Heart left ventricle (tissue), 16 donors: Measurements from ENCODE around the gene DCHS2. TPM values are rescaled to one million over a fixed set of nuclear protein-coding genes. Genes with fewer than 3 reads are reported as not detected.

Experiments used
- ATAC-seq, 4 donors: fragments of 200-7000 bp; cut with Tn5 transposase; one replicate each; pipeline ENCODE4 v1.9.1; 2020 to 2022; ENCODE audit warnings: moderate library complexity in 4 of 4, mild to moderate bottlenecking in 3 of 4, moderate number of reproducible peaks in 1 of 4
- DNase-seq, 5 donors: peaks; one replicate each; pipeline ENCODE4 v3.0.0-alpha.2; 2020
- H3K27ac ChIP-seq, 12 donors: fragments of 200-600 bp; sonication (generic) in 4 of 12; one replicate each; pipeline versions ENCODE4 v1.5.0 to v1.8.0; 2016 to 2022; ENCODE audit warnings: mild to moderate bottlenecking in 2 of 12
- H3K27me3 ChIP-seq, 9 donors: fragments of 200-600 bp; sonication (generic) in 2 of 9; one replicate each; pipeline versions ENCODE4 v1.5.1 to v1.8.0; 2016 to 2022; ENCODE audit warnings: mild to moderate bottlenecking in 3 of 9
- H3K36me3 ChIP-seq, 9 donors: fragments of 200-600 bp; sonication (generic) in 2 of 9; one replicate each; pipeline versions ENCODE4 v1.5.0 to v1.8.0; 2018 to 2022; ENCODE audit warnings: mild to moderate bottlenecking in 2 of 9
- H3K4me1 ChIP-seq, 12 donors: fragments of 200-600 bp; sonication (generic) in 4 of 12; one replicate each; pipeline versions ENCODE4 v1.5.0 to v1.8.0; 2016 to 2022; ENCODE audit warnings: mild to moderate bottlenecking in 3 of 12
- H3K4me3 ChIP-seq, 12 donors: fragments of 200-600 bp; sonication (generic) in 4 of 12; one replicate each; pipeline versions ENCODE4 v1.5.0 to v1.8.0; 2017 to 2022; ENCODE audit warnings: mild to moderate bottlenecking in 9 of 12, moderate library complexity in 4 of 12
- H3K9me3 ChIP-seq, 12 donors: fragments of 200-600 bp; sonication (generic) in 4 of 12; one replicate each; pipeline versions ENCODE4 v1.5.0 to v1.8.0; 2016 to 2022; ENCODE audit warnings: mild to moderate bottlenecking in 1 of 12
- POLR2A ChIP-seq, 2 donors: fragments of 450-650 bp; IDR thresholded peaks; one replicate each; pipeline ENCODE4 v1.6.1; 2017; ENCODE audit warnings: antibody characterized with exemption in 2 of 2, mild to moderate bottlenecking in 2 of 2, moderate library complexity in 2 of 2
- WGBS, 4 donors: extraction: QIAGEN DNeasy Blood & Tissue Kit in 2 of 4; methylation state at CpG; one replicate each; pipeline versions ENCODE4 v1.1.5 to v1.1.7; 2013 to 2018; 5-methylcytosine and 5-hydroxymethylcytosine counted together
- intact Hi-C, 10 donors: fragments of 100-400 bp; cut with DNase I; formaldehyde crosslinking; loops; one replicate each; pipeline versions ENCODE4 v1.11.1 to v1.14.2; 2022
- polyA plus RNA-seq, 2 donors: library from polyadenylated mRNA; stranded (reverse); fragments of 200-250 nt; gene quantifications; one replicate each; pipeline ENCODE4 v1.2.3, GENCODE V29; 2013
- total RNA-seq, 9 donors: library from RNA; depleted of rRNA in 2 of 9; stranded (reverse); fragments of >200 nt in 2 of 9; fragmentation: NEBNext Ultra II Directional in 3 of 9; extraction: Animal tissue kit (Norgen Biotek cat#: 25700) in 3 of 9; gene quantifications; one replicate each; pipeline versions ENCODE4 v1.1.0 to v1.2.4, GENCODE V29; 2016 to 2023
- TF ChIP-seq, protein P1 (sequence below), 12 donors: fragments of 200-600 bp; sonication (generic) in 4 of 12; IDR thresholded peaks; one replicate each; pipeline versions ENCODE4 v1.5.0 to v1.8.0; 2018 to 2022; ENCODE audit warnings: antibody characterized with exemption in 12 of 12, mild to moderate bottlenecking in 5 of 12
- donor health status: ischemic (EF 13 %, LVEDD 7.1; RV severe dilation, severe dysfunction).
- donor health status: healthy with polysubstance abuse.
- donor health status: DM: no; HTN: yes; CAD: no.
- donor health status: DM: no; HTN: no; CAD: no.
- donor health status: ischemic (EF 25% LVEDD 6.9; RV normal size, moderate dysfunction).
- donor health status: ischemic (EF 25% LVEDD 5.7; RV mildly dilated, moderate dysfunction).
- donor health status: healthy.
- donor health status: DM: yes; HTN: yes; CAD: no.
- donor health status: ischemic (EF 35%, LVEDD 5.7; RV mildly dilated, moderate dysfunction).
- donor health status: nonischemic (EF 11% LVEDD 7.7; RV severe dilation, severe dysfunction).
- donor health status: DM: yes; HTN: yes; CAD: no.
- donor health status: PGD.
- donor health status: ischemic (EF 29% LVEDD 5.4; RV normal size, mild dysfunction).
- donor health status: nonischemic (EF 23%, LVEDD 6.1; RV moderate dilation, normal function).

DCHS2 gene
- total and polyA plus RNA-seq, 11 donors = under 0.01 to 0.49 (median 0.15) TPM; not detected in 5

GRCh38 chr4:154335588-154335987 lies 156.0 kb downstream of the DCHS2 start:
- WGBS, 4 donors = 84 to 95% (median 93%) methylated on average over 2 of the region's 2 CpGs
- Histone ChIP-seq H3K27ac (no peak overlapping the region), H3K36me3 (no peaks in the 10 kb centered on the region), H3K4me3 (no peak overlapping the region), H3K27me3 (peaks cover 0 to 36% (median 13%) of the 10 kb centered on the region in 9 donors), H3K9me3 (no peaks in the 10 kb centered on the region), H3K4me1 (peaks cover 0 to 11% (median 0%) of the 10 kb centered on the region in 12 donors)
- TF ChIP-seq POLR2A (IDR thresholded peaks at IDR 0.05) = no peak
- TF ChIP-seq, protein P1, sequence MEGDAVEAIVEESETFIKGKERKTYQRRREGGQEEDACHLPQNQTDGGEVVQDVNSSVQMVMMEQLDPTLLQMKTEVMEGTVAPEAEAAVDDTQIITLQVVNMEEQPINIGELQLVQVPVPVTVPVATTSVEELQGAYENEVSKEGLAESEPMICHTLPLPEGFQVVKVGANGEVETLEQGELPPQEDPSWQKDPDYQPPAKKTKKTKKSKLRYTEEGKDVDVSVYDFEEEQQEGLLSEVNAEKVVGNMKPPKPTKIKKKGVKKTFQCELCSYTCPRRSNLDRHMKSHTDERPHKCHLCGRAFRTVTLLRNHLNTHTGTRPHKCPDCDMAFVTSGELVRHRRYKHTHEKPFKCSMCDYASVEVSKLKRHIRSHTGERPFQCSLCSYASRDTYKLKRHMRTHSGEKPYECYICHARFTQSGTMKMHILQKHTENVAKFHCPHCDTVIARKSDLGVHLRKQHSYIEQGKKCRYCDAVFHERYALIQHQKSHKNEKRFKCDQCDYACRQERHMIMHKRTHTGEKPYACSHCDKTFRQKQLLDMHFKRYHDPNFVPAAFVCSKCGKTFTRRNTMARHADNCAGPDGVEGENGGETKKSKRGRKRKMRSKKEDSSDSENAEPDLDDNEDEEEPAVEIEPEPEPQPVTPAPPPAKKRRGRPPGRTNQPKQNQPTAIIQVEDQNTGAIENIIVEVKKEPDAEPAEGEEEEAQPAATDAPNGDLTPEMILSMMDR (IDR thresholded peaks at IDR 0.05) = no peak
- DNase-seq = no peak
- no peak for ATAC-seq
- intact Hi-C loops = loop anchor here in 1 of 10 donors (10.0 kb wide), 1 partner anchor 169 kb away; no protein-coding TSS in a partner anchor

- TF ChIP-seq, protein P1 (IDR thresholded peaks at IDR 0.05) = no peak
- no peak for TF ChIP-seq POLR2A (IDR thresholded peaks at IDR 0.05)
- Histone ChIP-seq H3K4me1 (peaks cover 0 to 11% (median 0%) of the 10 kb centered on the region in 12 donors), H3K9me3 (no peaks in the 10 kb centered on the region), H3K27ac (no peak overlapping the region), H3K4me3 (peak overlapping the region in 8 of 12 donors; percentile 7 to 42 (median 21)), H3K36me3 (no peaks in the 10 kb centered on the region), H3K27me3 (peaks cover 0 to 46% (median 13%) of the 10 kb centered on the region in 9 donors)
- ATAC-seq (peak in 3 of 4 donors; percentile 58 to 61 (median 59)), DNase-seq (peak in 3 of 5 donors; percentile 6 to 57 (median 31))
- WGBS, 4 donors = 10 to 15% (median 10%) methylated on average over 15 to 48 of the region's 48 CpGs
- intact Hi-C loops = loop anchor here in 1 of 10 donors (10.0 kb wide), 1 partner anchor 172 kb away; no protein-coding TSS in a partner anchor
Observed at GRCh38 chr4:154332681-154333421, 158.7 kb downstream of the DCHS2 start.

DNA sequence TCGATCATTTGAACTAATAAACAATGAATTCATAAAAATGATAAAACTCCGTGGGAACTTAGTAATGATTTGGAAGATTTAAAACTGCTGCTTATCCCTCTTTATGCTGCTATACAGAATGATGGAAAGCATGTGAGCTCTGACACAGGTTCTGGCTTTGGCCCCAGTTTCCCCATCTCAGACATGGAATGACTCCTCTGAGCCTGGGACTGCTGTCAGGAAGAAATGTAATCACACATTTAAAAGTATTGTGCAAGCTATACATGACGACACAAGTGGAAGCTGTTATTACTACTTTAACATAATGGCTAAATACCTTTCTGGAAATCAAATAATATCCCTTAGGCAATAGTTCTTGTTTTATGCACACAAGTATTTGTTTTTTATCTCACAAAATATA lies 161.7 kb downstream of the DCHS2 start:
- intact Hi-C loops = loop anchor here in 2 of 10 donors (10.0 kb wide), 1 partner anchor 175 kb away; no protein-coding TSS in a partner anchor
- peaks cover 0 to 40% (median 13%) of the 10 kb centered on the region in 9 donors for H3K27me3 ChIP-seq
- TF ChIP-seq, protein P1 (IDR thresholded peaks at IDR 0.05) = no peak
- no peak for TF ChIP-seq POLR2A (IDR thresholded peaks at IDR 0.05)
- no peak for DNase-seq
- peak in 1 of 4 donors; percentile 10 for ATAC-seq
- peak overlapping the region in 1 of 12 donors; percentile 14 for H3K27ac ChIP-seq
- no peaks in the 10 kb centered on the region for H3K36me3 ChIP-seq
- H3K9me3 ChIP-seq = peaks cover 0 to 5% (median 0%) of the 10 kb centered on the region in 12 donors
- H3K4me1 ChIP-seq = peaks cover 0 to 11% (median 0%) of the 10 kb centered on the region in 12 donors
- 56 to 64% (median 61%) methylated on average over 3 of the region's 3 CpGs for WGBS, 4 donors
- no peak overlapping the region for H3K4me3 ChIP-seq

GRCh38 chr4:154329268-154329868 lies 162.2 kb downstream of the DCHS2 start:
- DNase-seq = peak in 1 of 5 donors; percentile 47
- no peak overlapping the region for H3K4me3 ChIP-seq
- H3K4me1 ChIP-seq = peaks cover 0 to 11% (median 0%) of the 10 kb centered on the region in 12 donors
- WGBS, 4 donors = 64 to 79% (median 68%) methylated on average over 11 of the region's 11 CpGs
- H3K9me3 ChIP-seq = peaks cover 0 to 5% (median 0%) of the 10 kb centered on the region in 12 donors
- intact Hi-C loops = loop anchor here in 1 of 10 donors (10.0 kb wide), 1 partner anchor 175 kb away; no protein-coding TSS in a partner anchor
- ATAC-seq = no peak
- no peaks in the 10 kb centered on the region for H3K36me3 ChIP-seq
- H3K27ac ChIP-seq = peak overlapping the region in 1 of 12 donors; percentile 14
- TF ChIP-seq, protein P1 (IDR thresholded peaks at IDR 0.05) = peak in 6 of 12 donors; percentile 6 to 43 (median 27)
- TF ChIP-seq POLR2A (IDR thresholded peaks at IDR 0.05) = no peak
- H3K27me3 ChIP-seq = peaks cover 0 to 40% (median 13%) of the 10 kb centered on the region in 9 donors
